ENCODE measurements around the gene DGKE.

Gene DGKE

DNA sequence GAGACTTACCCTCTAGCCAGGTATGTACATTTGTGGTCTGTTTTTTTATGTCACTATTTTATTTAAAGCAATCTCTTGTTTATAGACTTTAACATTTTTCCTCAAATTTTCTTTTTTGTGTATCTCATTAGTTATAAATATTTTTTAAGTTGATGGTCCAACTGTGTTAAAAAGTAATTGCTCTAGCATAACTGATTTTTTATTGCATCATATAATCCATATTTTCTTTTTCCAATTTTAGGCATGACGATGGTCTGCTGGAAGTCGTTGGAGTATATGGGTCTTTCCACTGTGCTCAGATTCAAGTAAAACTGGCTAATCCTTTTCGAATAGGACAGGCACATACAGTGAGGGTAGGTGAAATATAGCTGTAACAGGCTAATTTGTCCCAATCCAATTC lies 27.9 kb downstream of the DGKE start:
- Histone ChIP-seq H4K20me1 (ENCODE audit: insufficient read depth, low read length) (no peaks in the 10 kb centered on the region), H3K9ac (ENCODE audit: low read length) (no peak overlapping the region), H3K36me3 (replicated peaks; ENCODE audit: insufficient read depth, low read length) (no peaks in the 10 kb centered on the region; the same call in none of the 2 replicates), H3K27ac (ENCODE audit: low read length) (no peak overlapping the region), H3K9me2 (replicated peaks; ENCODE audit: insufficient read depth, low read length) (no peaks in the 10 kb centered on the region), H3F3A (ENCODE audit: insufficient read depth, low read length) (0 out of 2 replicates have a peak, but pooled peaks cover 4% of the 10 kb centered on the region), H3K79me2 (ENCODE audit: low read length) (no peaks in the 10 kb centered on the region), H3K4me1 (ENCODE audit: low read length) (no peaks in the 10 kb centered on the region; the same call in 1 of the 2 replicates), H3K4me2 (ENCODE audit: low read depth, low read length) (no peak overlapping the region), H3K4me3 (ENCODE audit: low read length) (no peak overlapping the region), H2AFZ (ENCODE audit: low read length) (no peak overlapping the region), H3K27me3 (replicated peaks; ENCODE audit: insufficient read depth, low read length) (no peaks in the 10 kb centered on the region), H3K9me3 (replicated peaks; ENCODE audit: insufficient read depth, low read length) (no peaks in the 10 kb centered on the region)
- TF ChIP-seq EZH2 (optimal IDR thresholded peaks at IDR 0.05; ENCODE audit: low read depth, low read length) (no peak), EZH2phosphoT487 (IDR thresholded peaks at IDR 0.05; ENCODE audit: low read length) (no peak)
- TF ChIP-seq, protein P1, sequence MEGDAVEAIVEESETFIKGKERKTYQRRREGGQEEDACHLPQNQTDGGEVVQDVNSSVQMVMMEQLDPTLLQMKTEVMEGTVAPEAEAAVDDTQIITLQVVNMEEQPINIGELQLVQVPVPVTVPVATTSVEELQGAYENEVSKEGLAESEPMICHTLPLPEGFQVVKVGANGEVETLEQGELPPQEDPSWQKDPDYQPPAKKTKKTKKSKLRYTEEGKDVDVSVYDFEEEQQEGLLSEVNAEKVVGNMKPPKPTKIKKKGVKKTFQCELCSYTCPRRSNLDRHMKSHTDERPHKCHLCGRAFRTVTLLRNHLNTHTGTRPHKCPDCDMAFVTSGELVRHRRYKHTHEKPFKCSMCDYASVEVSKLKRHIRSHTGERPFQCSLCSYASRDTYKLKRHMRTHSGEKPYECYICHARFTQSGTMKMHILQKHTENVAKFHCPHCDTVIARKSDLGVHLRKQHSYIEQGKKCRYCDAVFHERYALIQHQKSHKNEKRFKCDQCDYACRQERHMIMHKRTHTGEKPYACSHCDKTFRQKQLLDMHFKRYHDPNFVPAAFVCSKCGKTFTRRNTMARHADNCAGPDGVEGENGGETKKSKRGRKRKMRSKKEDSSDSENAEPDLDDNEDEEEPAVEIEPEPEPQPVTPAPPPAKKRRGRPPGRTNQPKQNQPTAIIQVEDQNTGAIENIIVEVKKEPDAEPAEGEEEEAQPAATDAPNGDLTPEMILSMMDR (IDR thresholded peaks at IDR 0.05; ENCODE audit: low read length): no peak
- DNase-seq: no peak

DNA sequence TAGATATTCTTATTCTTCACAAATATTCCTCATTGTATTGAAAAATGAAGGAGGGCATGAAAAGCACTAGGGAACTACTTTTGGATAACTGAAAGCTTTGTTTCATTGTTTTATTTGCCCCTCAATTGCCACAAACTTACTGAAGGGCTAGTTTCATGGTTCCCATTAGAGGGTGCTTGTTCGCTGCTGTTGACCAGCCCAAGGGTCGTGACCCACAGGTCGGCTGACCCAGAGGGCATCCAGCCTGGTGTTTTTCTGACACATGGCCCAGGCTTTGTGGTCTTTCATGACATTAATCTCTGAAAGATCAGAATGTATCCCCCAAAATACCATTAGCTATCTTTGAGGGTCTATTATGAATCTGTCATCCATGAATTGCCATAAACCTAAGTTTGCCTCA lies 30.0 kb downstream of the DGKE start:
- Histone ChIP-seq H3K9ac (ENCODE audit: low read length) (no peak overlapping the region), H3K4me2 (ENCODE audit: low read depth, low read length) (no peak overlapping the region), H3K9me2 (replicated peaks; ENCODE audit: insufficient read depth, low read length) (no peaks in the 10 kb centered on the region), H4K20me1 (ENCODE audit: insufficient read depth, low read length) (no peaks in the 10 kb centered on the region), H3K4me3 (ENCODE audit: low read length) (no peak overlapping the region), H3K9me3 (replicated peaks; ENCODE audit: insufficient read depth, low read length) (no peaks in the 10 kb centered on the region), H2AFZ (ENCODE audit: low read length) (no peak overlapping the region), H3K36me3 (replicated peaks; ENCODE audit: insufficient read depth, low read length) (no peaks in the 10 kb centered on the region; the same call in none of the 2 replicates), H3K27ac (ENCODE audit: low read length) (no peak overlapping the region), H3F3A (ENCODE audit: insufficient read depth, low read length) (peaks cover 7% of the 10 kb centered on the region), H3K27me3 (replicated peaks; ENCODE audit: insufficient read depth, low read length) (no peaks in the 10 kb centered on the region), H3K79me2 (ENCODE audit: low read length) (no peaks in the 10 kb centered on the region), H3K4me1 (ENCODE audit: low read length) (peaks cover 14% of the 10 kb centered on the region)
- TF ChIP-seq, protein P1 (IDR thresholded peaks at IDR 0.05; ENCODE audit: low read length): no peak
- no peak for TF ChIP-seq EZH2 (optimal IDR thresholded peaks at IDR 0.05; ENCODE audit: low read depth, low read length)
- TF ChIP-seq EZH2phosphoT487 (IDR thresholded peaks at IDR 0.05; ENCODE audit: low read length): no peak
- no peak for DNase-seq

DNA sequence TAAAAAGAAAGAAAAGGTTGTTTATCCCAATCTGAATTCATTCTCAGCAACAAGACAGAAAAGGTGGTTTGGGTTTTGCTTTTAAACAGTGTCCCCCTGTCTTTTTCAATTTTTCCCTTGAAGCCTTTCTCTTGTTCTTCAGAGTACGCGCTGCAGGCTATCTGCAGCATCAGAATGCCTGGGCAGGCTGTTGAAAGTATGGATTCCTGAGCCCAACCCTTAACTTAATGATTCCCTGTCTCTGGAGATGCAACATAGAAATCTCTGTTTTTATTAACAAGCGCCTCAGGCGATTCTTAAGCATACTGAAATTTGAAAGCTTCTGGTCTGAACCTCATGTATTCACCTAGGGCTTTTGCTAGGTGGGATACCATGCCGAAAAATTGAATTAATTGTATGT lies 32.1 kb downstream of the DGKE start:
- no peak overlapping the region for H3K4me2 ChIP-seq (ENCODE audit: low read depth, low read length)
- H3K79me2 ChIP-seq (ENCODE audit: low read length): no peaks in the 10 kb centered on the region
- H3K9ac ChIP-seq (ENCODE audit: low read length): no peak overlapping the region
- H4K20me1 ChIP-seq (ENCODE audit: insufficient read depth, low read length): no peaks in the 10 kb centered on the region
- TF ChIP-seq, protein P1 (IDR thresholded peaks at IDR 0.05; ENCODE audit: low read length): no peak
- TF ChIP-seq EZH2 (optimal IDR thresholded peaks at IDR 0.05; ENCODE audit: low read depth, low read length) (no peak), EZH2phosphoT487 (IDR thresholded peaks at IDR 0.05; ENCODE audit: low read length) (no peak)
- no peak overlapping the region for H3K27ac ChIP-seq (ENCODE audit: low read length)
- no peak for DNase-seq
- H3K4me3 ChIP-seq (ENCODE audit: low read length): no peak overlapping the region
- H3K27me3 ChIP-seq (replicated peaks; ENCODE audit: insufficient read depth, low read length): no peaks in the 10 kb centered on the region
- H3K36me3 ChIP-seq (replicated peaks; ENCODE audit: insufficient read depth, low read length): no peaks in the 10 kb centered on the region; the same call in 1 of the 2 replicates
- H3K4me1 ChIP-seq (ENCODE audit: low read length): peaks cover 31% of the 10 kb centered on the region
- H3K9me2 ChIP-seq (replicated peaks; ENCODE audit: insufficient read depth, low read length): no peaks in the 10 kb centered on the region
- H3F3A ChIP-seq (ENCODE audit: insufficient read depth, low read length): peaks cover 20% of the 10 kb centered on the region
- no peak overlapping the region for H2AFZ ChIP-seq (ENCODE audit: low read length)
- H3K9me3 ChIP-seq (replicated peaks; ENCODE audit: insufficient read depth, low read length): no peaks in the 10 kb centered on the region

Data from MM.1S (cell line).